Kidney capillary endothelial cell (primary cell): ENCODE results near the gene SMIM44.

Experiments
- DNase-seq: peaks from one replicate; pipeline ENCODE4 v3.0.0-alpha.2; 2018; ENCODE audit warnings: low spot score

Gene SMIM44

DNA sequence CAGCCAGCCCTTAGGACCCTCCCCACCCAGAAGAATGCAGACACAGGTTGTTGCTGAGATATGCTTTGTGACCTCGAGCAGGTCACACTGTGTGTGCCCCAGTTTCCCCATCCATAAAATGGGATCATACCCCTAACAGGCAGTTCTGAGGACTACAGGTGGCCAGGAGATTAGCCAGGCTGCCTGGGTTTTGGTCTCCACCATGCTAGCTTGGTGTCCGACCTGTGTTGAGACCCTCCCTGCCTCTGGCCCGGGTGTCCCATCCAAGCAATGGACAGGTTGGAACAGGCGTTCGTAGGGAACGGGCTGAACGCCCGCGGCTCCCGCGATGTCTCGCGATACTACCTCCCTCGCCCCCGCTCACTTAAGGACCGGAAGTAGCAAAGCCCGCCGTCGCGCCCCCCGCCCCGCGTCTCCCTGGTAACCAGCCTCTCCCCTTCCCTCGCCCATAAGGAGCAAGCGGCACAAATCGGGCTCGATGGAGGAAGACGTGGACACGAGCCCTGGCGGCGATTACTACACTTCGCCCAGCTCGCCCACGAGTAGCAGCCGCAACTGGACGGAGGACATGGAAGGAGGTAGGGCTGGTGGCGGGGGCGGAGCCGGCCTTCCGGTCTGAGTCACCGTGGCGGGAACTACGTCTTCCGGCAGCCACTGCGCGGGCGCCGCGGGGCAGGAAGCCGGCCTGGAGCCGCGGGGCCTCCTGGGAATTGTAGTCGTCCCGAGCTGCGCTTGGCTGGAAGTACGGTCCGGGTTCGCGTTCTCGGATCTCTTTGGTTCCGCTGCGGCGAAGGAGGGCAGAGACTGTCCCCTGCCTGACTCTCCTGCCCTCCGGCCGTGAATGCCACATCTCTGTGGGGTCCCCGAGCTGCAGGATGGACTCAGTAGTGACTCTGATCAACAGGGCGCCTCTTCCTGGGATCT is 48.3 kb downstream of the SMIM44 start:
- peak; percentile 95 for DNase-seq

DNA sequence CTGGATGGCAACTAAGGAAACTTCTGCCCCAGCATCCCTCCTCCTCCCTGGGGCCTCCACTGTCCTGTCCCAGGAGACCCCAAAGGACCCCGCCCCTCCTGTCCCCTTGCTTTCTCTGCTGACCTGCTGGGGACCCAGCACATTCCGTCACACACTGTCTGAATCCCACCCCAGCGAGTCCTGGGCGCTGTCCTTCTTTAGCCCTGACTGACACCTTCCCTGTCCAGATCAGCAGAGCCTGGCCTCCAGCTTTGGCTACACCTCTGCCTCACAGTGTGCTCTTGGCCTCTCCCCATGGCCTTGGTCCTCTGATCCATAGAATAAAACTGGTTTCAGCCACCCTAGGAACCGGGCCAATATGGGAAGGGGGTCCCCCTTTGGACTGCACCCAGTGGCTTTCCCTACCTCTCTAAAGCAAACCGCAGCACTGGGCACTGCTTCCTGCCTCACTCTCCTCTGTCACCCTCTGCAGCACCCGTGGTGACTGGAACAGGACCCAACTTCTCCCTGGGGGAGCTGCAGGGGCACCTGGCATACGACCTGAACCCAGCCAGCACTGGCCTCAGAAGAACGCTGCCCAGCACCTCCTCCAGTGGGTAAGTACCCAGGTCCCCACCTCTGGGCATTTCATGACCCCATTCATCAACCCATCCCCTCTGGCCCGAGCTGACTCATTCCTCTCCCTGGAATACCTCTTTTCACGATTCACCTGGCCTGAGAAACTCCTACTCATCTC is 49.3 kb downstream of the SMIM44 start:
- DNase-seq, result no peak

DNA sequence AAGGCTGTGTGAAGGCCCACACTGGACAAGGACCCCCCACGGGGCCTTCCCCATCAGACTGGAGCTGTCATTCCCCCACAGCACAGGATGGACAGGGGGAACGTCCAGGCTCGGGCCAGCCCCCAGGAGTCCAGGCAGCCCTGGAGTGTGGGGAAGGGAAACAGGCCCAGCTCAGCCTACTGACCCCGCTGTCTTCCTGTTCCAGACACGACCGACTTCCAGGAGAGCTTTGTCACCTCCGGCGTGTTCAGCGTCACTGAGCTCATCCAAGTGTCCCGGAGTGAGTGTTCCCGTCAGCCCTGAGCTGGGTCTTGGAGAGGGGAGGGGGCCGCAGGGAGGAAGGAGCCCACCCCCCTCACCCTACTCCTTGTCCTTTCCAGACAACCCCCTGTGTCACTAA is 49.9 kb downstream of the SMIM44 start:
- DNase-seq, result peak; percentile 89
